GM03348 (cell line): ENCODE measurements around the gene KDSR.
A peak's percentile ranks its signal among the peaks of the same experiment; 100 is the strongest.

Experiments used
- DNase-seq: peaks from one replicate; pipeline ENCODE4 v3.0.0; 2012; ENCODE audit warnings: low spot score

KDSR gene, protein sequence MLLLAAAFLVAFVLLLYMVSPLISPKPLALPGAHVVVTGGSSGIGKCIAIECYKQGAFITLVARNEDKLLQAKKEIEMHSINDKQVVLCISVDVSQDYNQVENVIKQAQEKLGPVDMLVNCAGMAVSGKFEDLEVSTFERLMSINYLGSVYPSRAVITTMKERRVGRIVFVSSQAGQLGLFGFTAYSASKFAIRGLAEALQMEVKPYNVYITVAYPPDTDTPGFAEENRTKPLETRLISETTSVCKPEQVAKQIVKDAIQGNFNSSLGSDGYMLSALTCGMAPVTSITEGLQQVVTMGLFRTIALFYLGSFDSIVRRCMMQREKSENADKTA

DNA sequence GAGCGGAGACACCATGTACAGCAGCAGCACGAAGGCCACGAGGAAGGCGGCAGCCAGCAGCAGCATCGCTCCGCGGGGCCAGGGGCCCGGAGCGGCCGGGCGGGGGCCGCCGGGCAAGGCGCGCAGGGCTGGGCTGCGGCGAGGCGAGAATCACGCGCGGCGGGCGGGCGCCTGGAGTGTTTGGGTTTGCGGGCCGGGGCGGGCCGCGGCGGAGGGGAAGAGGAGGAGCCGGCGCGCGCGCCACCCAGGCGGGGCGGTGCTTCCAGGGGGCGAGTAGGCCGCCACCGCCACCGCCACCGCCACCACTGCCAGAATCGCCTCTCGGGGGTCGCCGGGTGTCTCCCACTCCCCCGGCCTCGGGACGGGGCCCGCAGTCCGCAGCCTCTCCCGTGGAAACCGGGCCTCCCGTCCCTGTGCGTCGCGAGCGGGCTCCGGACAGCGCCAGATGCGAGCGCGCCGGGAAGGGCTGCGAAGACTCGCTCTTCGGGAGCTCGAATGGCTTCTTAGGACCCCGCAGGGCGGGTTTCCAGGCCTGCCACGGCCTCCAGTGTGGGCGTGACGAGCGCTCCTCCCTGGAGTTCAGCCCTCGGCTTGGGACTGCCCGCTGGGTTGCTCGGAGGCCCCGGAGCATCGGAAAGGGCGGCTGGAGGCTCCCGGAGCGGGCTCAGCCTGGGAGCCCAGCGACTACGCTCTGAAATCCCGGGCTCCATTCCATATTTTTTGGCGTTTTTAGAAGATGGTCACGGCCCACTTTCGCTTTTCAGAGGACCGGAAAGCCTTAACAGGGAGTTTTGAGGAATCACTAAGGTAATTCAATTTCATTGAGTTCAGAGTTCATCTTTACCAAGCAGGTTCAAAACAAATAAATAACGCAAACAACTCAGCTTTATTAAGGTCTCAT lies at the start of gene KDSR:
Gene KDSR (minus strand): TSS at position 154 of the 901 bp plus-strand sequence. CDS start 88 bp downstream, at position 66.
- peak; percentile 98 for DNase-seq

DNA sequence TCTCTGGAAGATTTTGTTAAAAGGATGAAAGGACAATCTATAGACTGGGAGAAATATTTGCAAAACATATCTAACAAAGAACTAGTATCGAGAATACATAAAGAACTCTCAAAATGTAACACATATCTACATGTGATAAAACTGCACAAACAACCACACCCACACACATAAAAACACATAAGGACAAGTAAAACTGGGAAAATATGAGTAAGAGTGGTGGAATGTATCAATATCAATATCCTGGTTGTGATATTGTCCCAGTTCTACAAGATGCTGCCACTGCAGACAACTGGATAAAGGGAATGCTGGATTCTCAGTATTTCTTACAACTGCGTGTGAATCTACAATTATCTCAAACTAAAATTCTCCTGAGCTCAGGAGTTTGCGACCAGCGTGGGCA lies 45.9 kb upstream of the KDSR start:
- DNase-seq, result no peak

DNA sequence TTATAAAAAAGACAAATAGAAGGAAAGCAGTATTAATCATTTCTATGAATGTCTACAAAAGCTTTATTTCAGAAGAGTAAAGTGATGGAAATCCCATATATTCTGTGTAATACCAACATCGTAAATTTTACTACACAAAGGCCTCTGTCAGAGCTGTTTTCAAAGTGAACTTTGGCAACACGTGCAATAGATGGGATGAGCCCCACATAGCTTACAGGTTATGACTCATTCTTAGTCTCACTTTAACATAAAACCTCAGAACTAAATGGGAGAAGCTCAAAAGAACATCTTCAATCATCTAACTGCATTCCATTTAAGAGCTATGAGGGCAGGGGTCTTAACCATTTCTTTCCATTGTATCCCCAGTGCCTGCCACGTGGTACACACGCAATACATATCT lies 43.8 kb upstream of the KDSR start:
- DNase-seq, result peak; percentile 61

DNA sequence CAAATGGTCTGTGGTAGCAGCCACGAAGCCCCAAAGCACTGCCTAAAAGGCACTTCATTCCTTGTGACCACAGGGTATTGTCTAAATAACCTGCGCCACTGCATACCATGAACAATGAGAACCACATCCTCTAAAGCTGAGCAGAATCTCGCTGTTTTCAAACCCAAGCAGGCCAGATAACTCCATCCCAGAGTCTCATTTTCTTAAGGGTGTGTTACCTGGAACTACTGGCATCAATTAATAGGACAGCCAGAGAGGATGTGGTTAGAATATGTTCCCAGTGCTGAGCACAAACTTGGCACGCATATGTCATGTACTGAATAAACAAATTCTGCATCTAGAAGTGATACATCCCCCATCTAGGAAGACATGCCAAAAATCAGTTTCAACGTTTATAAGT lies 42.3 kb upstream of the KDSR start:
- DNase-seq, result no peak

DNA sequence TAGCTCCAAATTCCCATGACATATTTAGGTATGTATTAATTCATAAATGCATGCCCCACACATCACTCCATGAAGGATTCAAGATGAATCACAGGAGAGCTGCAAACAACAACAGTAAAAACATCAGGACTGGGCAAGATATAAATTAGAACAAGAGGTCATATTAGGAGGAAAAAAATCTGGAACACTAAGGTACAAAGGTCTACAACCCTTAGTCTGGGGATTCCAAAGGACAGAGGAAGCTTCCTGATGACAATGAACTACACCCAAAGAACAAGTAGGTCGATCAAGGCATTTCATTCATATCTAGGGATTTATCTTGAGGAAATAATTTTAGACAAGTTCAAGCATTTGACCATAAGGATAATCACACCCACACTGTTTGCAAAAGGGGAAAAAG lies 40.7 kb upstream of the KDSR start:
- DNase-seq, result no peak

DNA sequence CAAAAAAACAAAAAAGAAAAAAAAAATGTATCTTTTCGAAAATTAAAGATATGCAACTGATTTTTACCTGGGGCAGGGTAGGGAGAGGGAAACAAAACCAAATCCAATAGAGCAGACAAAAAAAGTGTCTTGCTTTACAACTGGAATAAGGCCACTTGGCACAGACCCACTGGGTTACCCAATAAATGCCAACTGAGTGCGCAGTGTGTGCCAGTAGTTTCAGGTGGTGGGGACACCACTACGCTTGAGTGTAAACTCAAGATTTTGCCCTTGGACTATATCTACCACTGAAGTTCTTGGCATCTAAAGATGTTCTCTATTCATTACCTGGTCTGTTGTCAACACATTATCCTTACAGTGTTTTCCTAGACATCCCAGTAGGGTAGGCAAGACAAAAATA lies 39.0 kb upstream of the KDSR start:
- DNase-seq, result no peak

DNA sequence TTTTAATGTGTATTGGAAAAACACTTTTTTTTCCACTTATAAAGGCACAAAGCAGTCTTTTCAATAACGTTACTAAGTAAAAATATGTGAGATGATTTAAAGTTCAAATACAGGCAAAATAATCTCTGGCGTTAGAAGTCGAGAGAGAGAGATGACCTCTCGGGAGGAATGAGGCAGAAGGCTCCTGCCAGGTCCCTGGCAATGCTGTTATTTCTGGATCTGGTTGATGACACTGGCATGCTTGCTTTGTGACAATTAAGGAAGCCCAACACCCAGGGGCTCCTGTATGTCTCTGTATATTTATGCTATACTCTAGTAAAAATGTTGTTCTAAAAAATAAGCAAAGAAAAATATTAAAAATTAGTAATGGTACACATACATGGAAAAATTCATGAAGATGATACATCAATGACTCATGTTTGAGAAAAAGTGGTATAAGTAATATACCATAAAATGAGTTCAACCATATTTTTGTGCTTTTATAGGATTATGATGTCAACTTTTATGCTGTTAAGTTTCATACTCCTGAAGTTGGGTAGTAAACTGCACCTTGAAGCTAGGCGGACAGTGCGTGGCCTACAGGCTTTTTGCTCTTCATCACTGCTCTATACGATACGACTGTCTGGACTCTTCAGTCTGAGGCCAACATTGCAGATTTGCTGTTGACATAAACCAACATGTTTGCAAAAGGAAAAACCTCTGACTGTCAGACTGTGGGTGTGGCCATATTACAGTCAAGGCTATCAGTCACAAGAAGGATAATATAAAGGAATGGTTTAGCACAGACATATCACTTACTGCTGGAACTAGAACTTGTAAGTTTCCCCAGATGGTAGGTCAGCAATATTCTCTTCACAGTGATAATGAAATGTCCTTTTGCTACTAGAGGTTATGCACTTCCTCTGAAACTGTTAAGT lies 35.5 kb upstream of the KDSR start:
- DNase-seq, result no peak

DNA sequence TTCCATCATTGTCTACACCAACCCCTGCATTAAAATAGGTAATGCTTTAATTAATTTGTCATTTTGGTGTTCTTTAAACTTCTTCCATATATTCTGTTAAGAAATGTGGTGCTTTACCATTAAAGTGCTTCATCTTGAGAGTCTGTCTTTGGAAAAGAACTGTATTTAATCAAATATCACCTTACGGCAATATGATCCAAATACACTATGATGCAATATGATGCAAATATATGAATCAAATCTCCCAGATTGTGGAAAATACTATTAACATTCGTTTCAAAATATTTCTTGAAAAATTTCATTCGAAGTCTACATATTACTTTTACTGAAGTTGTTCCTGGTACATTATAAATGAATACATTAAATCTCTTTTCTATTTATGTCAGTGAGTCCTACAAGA lies 32.3 kb upstream of the KDSR start:
- DNase-seq, result no peak

DNA sequence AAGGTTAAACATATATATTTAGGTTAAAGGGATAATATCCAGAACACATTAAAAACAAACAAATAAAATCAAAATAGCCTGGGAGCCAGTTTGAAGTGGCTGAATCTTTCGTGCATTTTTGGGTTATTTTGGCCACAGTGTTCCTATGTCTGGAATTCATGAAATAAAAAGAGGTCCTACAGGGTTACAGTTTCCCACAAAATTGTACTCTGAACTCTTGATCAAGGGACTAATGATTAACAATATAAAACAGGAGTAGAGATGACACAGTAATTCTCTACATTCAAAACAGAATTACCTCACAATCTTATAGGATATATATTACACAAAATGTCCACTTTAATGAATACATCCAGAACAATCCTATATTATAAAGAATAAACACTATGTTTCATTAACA lies 30.3 kb upstream of the KDSR start:
- no peak for DNase-seq

DNA sequence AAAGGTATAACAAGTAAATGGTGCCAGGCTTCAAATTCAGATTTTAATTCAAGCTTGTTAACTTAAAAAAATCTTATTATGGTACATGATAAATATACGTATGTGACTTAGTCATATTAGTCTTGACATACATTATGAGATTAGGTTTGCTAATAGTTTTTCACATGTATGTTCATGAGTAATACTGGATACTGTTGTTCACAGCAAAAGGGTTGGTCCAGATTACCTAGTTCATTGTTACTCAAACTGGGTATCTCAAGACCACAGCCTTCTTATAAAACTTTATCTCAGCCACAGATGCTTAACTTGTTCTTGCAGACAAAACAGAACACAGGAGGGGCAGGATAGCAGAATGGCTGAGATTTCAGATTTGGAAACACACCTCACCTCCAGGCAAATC lies 28.5 kb upstream of the KDSR start:
- DNase-seq, result no peak

DNA sequence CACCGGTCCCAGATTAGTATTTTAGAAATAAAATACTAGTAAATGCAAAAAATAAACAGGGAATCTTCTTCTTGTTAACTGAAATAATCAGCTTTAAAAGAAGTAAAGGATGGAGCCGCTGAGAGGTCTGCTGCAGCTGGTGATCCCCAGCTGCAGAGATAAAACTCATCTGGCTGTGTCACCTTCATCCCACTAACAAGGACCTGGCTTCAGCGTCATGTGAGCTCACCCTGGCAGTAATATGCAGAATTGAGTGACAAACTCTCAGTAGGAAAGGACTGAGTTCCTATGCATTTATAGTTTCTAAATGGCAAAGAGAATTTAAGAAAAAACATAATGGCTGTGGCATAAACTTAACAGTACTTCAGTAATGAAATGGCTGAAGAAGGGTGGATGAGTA lies 27.9 kb upstream of the KDSR start:
- DNase-seq, result no peak

DNA sequence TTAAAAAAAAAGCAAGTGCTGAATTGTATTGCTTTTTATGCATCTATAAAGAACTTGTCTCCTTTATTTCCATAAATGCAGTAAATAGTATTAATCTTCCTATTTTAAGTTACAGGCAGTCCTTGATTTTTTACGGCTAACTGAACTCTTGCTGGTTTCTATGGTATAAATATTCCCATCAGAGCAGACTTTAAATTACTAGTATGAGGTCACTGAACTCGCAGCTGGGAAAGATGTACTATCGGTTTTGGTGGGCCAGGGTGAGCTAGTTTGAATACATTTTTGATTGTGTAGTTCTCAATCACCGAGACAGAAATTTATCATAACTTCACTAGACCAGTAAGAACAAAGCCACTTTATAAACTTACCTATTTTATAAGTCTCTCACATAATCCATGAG lies 20.9 kb upstream of the KDSR start:
- no peak for DNase-seq

DNA sequence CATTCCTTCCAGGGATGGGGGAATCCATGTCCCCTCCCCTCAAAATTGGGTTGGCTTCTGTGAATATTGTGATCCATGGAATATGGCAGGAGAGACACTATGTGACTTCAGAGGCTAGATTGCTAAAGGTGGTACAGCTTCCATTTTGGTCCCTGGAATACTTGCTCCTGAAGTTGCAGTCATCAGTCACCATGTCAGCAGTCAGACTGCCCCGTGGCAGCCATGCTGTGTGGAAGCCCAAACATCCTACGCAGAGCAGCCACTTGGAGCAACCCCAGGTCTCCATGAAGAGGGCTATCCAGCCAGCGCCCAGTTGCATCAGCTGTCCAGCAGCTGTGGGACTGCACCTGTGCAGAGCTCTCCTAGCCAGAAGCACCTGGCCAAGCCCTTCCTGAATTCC lies 15.8 kb upstream of the KDSR start:
- DNase-seq, result no peak

DNA sequence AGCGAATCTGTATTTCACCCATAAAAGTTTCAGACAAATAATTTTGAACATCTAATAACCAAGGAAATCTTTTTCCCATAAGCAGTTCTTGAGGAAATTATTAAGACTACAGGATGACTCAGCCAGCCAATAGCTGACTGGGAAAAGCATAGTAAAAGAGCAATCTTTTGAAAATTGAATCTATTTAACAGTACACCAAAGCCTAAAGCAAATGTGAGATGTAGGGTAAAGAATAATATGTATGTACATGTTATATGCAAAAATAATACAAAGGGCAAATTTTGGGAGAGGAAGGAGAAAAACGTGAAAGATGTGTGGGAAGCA lies 12.6 kb upstream of the KDSR start:
- peak; percentile 13 for DNase-seq

DNA sequence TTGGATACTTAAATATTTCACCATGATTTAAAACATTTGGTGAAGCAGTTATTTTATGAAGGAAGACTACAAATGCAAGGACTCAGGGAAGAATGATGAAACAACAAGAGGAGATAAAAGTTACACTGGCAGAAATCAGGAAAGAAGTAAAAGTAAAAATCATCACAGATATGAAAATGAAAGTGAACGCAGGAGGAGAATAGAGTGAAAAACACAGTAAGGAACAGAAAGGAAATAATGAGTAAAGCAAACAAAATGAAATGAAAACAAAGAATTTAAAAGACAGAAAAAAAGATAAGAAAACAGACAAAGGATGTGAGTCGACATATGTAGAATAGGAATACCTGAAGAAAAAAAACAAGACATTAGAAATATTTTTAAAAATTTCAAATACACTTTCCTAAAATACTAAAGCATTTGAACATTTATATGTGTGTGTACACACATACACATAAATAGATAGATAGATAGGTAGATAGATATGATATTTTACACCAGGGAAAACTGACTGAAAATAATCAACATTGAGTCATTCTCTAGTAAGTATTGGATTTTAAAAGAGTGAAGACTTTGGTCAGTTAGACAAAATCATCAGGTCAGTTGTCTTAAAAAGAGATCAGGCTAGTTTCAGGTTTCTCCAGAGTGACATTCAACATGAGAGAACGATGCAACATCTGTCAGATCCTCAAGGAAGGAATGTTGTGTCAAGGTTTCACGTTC lies 12.1 kb upstream of the KDSR start:
- no peak for DNase-seq

DNA sequence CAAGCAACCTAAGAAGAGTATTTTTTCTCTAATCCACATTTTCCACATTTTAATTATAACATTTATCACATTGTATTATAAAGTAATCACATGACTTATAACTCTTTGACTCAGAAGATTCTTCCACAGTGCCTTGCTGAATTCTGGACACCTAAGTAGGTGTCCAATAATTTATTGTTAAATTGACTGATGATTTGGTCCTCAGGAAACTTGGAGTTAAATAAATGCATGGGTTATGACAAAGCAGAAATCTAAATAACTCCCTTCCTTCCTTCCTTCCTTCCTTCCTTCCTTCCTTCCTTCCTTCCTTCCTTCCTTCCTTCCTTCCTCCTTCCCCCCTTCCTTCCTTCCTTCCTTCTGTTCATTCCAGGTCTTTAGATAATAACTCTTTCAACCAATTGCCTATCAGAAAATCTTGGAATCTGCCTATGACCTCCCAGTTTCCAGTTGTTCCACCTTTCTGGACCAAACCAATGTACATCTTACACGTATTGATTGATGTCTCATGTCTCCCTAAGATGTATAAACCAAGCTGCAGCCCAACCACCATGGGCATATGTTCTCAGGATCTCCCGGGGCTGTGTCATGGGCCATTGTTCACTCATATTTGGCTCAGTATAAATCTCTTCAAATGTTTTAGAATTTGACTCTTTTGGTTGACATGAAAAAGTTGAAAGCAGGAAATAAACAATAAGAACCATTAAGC lies 10.4 kb upstream of the KDSR start:
- DNase-seq, result no peak

DNA sequence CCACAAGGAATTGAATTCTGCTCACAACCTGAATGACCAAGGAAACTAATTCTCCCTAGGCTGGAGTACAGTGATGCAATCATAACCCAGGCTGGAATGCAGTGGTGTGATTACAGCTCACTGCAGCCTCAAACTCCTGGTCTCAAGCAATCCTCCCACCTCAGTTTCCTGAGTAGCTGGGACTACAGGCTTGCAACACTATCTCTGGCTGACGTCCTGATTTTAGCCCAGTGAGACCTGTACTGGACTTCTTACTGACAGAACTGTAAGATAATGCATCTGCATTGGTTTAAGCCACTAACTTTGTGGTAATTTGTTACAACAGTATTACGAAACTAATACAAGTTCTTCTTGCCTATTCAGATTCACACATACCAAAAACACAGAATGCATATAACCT lies 9.5 kb upstream of the KDSR start:
- no peak for DNase-seq

DNA sequence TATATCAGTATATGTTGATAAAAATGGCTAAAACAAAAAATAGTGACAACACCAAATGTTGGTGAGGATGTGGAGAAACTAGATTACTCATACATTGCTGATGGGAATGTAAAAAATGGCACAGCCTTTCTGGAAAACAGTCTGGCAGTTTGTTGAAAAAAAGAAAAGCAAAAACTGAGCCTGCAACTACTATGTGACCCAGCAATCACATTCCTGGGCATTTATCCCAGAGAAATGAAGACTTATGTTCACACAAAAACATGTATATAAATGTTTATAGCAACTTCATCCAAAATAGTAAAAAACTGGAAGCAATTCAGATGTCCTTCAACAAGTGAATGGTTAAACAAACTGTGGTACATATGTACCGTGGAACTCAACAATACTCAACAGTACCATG lies 7.5 kb upstream of the KDSR start:
- no peak for DNase-seq

DNA sequence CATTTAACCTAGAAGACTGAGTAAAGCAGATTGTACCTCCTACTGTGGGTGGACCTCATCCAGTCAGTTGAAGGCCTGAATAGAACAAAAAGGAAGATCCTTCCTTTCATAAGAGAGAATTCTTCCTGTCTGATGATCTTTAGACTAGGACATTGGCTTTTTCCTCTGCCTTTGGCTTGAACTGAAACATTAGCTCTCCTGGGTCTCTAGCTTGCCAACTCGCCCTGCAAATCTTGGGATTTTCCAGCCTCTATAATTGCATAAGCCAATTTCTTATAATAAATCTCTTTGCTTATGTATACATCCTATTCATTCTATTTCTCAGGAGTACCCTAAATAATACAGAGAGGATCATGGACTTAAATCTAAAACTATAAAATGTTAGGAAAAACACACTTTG lies 6.2 kb upstream of the KDSR start:
- no peak for DNase-seq

DNA sequence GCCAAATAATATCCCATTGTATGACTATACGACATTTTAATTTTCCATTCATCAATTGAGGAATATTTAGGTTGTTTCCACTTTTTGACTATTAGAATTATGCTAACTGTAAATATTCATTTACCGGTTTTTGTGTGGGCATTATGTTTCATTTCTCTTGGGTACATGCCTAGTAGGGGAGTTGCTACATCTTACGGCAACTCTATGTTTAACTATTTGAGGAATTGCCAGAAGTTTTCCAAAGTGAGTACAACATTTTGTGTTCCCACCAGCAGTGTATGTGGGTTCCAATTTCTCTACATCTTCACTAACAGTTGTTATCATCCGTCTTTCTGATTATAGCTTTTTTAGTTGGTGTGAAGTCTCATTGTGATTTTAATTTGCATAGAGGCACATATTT lies 1.6 kb upstream of the KDSR start:
- DNase-seq, result no peak
